CD4-positive, alpha-beta T cell treated with Interleukin-1 beta for 1 hour (primary cell): ENCODE measurements around the gene B4GALT7.
A peak's percentile ranks its signal among the peaks of the same experiment; 100 is the strongest.
"Not testable (repeated sequence)": the region's sequence is repeated elsewhere in the genome, so short reads cannot be mapped to it uniquely, and the experiment has no call there.

Experiments
- DNase-seq, 2 donors: peaks; one replicate each; pipeline ENCODE4 v3.0.0-alpha.2; 2020 to 2022

B4GALT7 gene, protein sequence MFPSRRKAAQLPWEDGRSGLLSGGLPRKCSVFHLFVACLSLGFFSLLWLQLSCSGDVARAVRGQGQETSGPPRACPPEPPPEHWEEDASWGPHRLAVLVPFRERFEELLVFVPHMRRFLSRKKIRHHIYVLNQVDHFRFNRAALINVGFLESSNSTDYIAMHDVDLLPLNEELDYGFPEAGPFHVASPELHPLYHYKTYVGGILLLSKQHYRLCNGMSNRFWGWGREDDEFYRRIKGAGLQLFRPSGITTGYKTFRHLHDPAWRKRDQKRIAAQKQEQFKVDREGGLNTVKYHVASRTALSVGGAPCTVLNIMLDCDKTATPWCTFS

DNA sequence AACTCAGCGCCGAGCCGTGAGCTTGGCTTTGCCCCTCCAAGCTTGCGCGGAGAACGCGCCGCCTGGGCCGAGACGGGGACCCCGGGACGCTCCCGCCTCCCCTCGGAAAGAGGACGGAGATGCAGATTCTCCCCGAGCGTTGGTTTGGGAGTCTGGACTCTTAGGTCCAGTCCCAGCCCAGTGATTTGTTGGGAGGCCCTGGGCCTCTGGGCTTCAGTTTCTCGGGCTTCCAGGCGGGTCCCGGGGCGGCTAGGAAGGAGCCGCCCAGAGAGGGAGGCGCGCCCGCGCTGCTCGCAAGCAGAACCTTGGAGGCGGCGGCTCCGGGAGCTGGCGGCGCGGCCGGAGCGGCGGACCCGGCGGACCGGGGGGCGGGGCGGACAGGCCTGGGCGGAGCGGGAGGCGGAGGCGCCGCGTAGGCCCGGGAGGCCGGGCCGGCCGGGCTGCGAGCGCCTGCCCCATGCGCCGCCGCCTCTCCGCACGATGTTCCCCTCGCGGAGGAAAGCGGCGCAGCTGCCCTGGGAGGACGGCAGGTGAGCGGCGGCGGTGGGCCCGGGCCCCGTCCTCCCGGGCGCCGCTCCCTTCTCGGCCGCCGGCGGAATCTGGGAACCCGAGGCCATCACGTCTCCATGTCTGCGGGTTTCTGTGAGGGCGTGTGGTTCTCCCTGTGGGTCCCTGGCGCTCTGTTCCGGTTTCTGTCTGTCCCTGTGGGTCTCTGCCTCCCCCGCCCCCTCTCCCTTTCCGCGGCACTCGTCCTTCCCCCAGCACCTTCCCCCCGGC is at the start of gene B4GALT7:
Gene B4GALT7, plus strand, starts transcription at position 402 of the 777 bp plus-strand sequence. Its CDS starts 79 bp downstream, at position 481.
- peak; percentile 81 to 83 for DNase-seq

GRCh38 chr5:177552839-177553455 is 47.0 kb upstream of the B4GALT7 start:
- no peak for DNase-seq

- DNase-seq, result no peak
Measured at GRCh38 chr5:177553671-177554429, 46.1 kb upstream of the B4GALT7 start.

DNA sequence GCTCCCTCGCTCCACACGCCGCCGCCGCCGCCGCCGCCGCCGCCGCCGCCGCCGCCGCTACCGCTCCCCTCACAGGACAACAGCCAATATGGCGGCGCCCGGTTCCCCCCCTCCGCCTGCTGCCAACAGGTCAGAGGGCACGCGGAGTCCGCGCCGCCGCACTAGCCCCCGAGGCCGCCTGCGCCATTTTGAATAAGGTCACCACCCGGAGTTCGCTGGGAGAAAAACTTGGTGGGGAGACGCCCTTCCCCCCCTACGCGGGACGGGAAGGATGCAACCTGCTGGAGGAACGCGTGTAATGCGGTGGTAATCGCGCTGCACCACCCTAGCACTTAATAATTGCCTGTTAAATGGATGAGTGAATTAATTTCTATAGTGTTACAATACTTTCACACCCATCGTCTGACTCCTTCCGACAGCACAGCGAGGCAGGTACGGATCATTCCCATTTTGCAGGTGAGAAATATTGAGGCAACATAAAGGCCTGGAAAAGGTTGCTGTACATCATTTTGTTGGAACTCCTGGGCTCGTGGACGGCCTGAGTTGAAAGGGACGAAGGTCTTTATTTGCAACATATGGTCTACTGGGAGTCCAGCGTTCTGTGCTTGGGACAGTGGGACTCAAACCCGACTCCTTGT is 45.3 kb upstream of the B4GALT7 start, which contains the start of gene FAM193B:
Gene FAM193B, minus strand, starts transcription at position 90 of the 638 bp plus-strand sequence. CDS start 105 bp downstream, outside the sequence.
- peak; percentile 94 to 96 for DNase-seq

DNA sequence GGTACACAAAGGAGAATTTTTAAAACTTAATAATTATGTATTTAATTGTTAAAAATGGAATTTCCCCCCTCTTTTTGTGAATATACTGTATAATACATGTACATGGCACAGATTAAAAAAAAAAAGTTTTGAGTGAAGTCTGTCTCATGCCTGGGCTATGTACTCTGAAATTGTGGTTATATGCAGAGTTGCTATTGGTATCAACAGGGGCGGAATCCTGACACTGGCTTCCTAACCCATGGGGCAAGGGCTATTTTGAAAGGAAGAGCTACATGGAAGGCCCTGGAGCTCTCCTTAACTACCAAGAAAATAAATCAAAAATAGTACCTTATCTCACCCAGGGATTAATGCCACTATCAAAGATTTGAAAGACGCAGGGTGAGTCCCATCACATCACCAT is 44.7 kb upstream of the B4GALT7 start:
- DNase-seq, result no peak

- no peak for DNase-seq
Measured at GRCh38 chr5:177555665-177556064, 44.3 kb upstream of the B4GALT7 start.

GRCh38 chr5:177557041-177557647 is 42.8 kb upstream of the B4GALT7 start:
- peak in 1 of 2 donors; percentile 41 for DNase-seq

- no peak for DNase-seq
Measured at GRCh38 chr5:177557796-177558195, 42.1 kb upstream of the B4GALT7 start.

- not testable (repeated sequence) for DNase-seq
Measured at GRCh38 chr5:177559446-177559941, 40.4 kb upstream of the B4GALT7 start.

GRCh38 chr5:177565046-177565445 is 34.9 kb upstream of the B4GALT7 start:
- no peak for DNase-seq

- DNase-seq, result no peak
Measured at GRCh38 chr5:177568326-177568725, 31.6 kb upstream of the B4GALT7 start.

GRCh38 chr5:177569894-177570293 is 30.0 kb upstream of the B4GALT7 start:
- DNase-seq, result no peak

DNA sequence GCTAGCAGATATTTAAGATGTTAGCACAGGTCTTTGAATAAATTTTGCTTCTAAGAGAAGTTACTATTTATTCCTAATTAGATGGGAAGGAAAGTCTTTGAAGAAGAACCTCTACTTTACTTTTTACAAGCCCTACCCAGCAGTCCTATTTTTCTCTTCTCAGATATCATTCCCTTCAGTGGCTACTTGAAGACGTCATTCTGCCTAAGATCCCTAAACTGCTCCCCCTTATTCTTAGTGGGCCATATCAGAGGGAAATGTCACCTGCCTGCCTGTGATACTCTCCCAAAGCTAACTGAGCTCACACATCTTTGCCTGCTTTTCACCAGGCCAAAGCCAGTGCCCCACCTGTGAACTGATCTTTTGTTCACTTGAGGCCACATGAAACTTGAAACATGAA is 24.4 kb upstream of the B4GALT7 start:
- DNase-seq, result no peak

DNA sequence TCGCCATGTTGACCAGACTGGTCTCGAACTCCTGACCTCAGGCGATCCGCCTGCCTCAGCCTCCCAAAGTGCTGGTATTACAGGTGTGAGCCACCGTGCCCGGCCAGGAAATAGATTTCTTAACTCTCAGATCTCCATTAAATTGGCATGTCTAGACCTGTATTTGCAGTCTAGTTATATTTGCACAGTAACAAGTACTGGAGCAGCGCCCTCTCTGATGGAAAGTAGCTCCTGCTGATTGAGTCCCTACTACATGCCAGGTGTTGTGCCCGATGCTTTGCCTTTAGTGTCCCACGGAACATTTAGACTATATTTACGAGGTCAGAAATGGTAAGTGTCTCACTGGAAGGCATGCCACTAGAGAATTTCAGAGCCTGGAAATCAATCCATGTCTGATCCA is 23.8 kb upstream of the B4GALT7 start:
- DNase-seq, result no peak

GRCh38 chr5:177578316-177578715 is 21.6 kb upstream of the B4GALT7 start:
- DNase-seq, result no peak

- no peak for DNase-seq
Measured at GRCh38 chr5:177588413-177588909, 11.5 kb upstream of the B4GALT7 start.

GRCh38 chr5:177590406-177590805 is 9.5 kb upstream of the B4GALT7 start:
- DNase-seq, result no peak

- DNase-seq, result no peak
Measured at GRCh38 chr5:177591690-177592009, 8.3 kb upstream of the B4GALT7 start.

DNA sequence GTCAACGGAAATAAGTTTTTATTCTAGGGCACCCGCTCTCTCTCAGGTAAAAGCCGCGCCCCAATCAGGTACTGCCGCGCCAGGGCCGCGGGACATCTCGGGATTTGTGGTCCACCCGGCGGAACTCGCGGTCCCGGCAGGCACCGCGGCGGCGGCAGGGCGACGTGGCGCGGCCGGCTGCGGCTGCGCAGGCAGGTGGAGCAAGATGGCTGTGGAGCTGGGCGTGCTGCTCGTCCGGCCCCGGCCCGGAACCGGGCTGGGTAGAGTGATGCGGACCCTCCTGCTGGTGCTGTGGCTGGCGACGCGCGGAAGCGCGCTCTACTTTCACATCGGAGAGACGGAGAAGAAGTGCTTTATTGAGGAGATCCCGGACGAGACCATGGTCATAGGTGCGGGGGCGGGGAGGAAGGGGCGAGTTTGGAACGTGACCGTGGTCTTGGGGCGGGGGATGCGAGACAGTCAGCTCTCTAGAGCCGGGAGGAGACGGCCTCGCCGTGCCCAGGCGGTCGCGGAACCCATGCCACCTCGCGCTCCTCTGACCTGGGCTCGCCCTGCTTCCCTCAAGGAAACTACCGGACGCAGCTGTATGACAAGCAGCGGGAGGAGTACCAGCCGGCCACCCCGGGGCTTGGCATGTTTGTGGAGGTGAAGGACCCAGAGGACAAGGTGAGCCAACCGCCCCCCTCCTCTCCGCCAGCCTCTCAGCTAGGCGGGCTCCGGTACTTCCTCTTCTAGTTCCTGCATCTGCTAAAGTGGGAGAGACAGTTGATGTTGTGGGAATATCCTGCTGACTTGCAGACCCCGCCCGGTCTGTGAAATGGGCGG is 7.7 kb upstream of the B4GALT7 start, which contains the start of gene TMED9:
Gene TMED9, plus strand, starts transcription at position 194 of the 825 bp plus-strand sequence. Its CDS starts 12 bp downstream, at position 206.
- DNase-seq, result peak; percentile 89 to 91

DNA sequence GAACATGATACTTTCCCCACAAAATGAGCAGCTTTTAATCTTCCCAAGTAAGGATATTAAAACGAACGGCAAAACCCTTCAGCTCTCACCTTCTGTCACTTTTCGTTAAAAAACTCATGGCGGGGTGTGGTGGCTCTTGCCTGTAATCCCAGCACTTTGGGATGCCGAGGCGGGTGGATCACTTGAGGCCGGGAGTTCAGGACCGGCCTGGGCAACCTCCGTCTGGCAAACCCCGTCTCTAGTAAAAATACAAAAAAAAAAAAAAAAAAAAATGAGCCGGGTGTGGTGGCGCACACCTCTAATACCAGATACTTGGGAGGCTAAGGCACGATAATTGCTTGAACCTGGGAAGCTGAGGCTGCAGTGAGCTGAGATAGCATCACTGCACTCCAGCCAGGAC is 7.0 kb upstream of the B4GALT7 start:
- no peak for DNase-seq
